Right lobe of liver (tissue), 4 donors: ENCODE data around the gene PGAM2.

Experiments used
- POLR2A ChIP-seq: fragments of 450-650 bp; IDR thresholded peaks from one replicate; pipeline ENCODE4 v1.6.1; 2017; ENCODE audit warnings: antibody characterized with exemption, mild to moderate bottlenecking
- TF ChIP-seq, protein P1 (sequence below), 4 donors: fragments of 200-600 bp in 3 of 4; fragments of 450-650 bp in 1 of 4; IDR thresholded peaks; one replicate each; pipeline versions ENCODE4 v1.5.1 to v1.8.0; 2016 to 2022; ENCODE audit warnings: antibody characterized with exemption in 4 of 4, mild to moderate bottlenecking in 2 of 4
- donor health status: DM: no; HTN: no; CAD: no.
- donor health status: DM: no; HTN: no; CAD: no.
- donor health status: DM: no; HTN: yes; CAD: no.

GRCh38 chr7:44114586-44115310 is 49.4 kb upstream of the PGAM2 start:
- TF ChIP-seq, protein P1, sequence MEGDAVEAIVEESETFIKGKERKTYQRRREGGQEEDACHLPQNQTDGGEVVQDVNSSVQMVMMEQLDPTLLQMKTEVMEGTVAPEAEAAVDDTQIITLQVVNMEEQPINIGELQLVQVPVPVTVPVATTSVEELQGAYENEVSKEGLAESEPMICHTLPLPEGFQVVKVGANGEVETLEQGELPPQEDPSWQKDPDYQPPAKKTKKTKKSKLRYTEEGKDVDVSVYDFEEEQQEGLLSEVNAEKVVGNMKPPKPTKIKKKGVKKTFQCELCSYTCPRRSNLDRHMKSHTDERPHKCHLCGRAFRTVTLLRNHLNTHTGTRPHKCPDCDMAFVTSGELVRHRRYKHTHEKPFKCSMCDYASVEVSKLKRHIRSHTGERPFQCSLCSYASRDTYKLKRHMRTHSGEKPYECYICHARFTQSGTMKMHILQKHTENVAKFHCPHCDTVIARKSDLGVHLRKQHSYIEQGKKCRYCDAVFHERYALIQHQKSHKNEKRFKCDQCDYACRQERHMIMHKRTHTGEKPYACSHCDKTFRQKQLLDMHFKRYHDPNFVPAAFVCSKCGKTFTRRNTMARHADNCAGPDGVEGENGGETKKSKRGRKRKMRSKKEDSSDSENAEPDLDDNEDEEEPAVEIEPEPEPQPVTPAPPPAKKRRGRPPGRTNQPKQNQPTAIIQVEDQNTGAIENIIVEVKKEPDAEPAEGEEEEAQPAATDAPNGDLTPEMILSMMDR (IDR thresholded peaks at IDR 0.05), result no peak
- TF ChIP-seq POLR2A, result no peak
